Fibroblast of peridontal ligament (primary cell): ENCODE data around the gene HK3.
"Not testable (repeated sequence)": the region's sequence is repeated elsewhere in the genome, so short reads cannot be mapped to it uniquely, and the experiment has no call there.

ENCODE experiments used
- DNase-seq: peaks from one replicate; pipeline ENCODE4 v3.0.0-alpha.2; 2010; ENCODE audit errors: extremely low read depth

The HK3 gene

DNA sequence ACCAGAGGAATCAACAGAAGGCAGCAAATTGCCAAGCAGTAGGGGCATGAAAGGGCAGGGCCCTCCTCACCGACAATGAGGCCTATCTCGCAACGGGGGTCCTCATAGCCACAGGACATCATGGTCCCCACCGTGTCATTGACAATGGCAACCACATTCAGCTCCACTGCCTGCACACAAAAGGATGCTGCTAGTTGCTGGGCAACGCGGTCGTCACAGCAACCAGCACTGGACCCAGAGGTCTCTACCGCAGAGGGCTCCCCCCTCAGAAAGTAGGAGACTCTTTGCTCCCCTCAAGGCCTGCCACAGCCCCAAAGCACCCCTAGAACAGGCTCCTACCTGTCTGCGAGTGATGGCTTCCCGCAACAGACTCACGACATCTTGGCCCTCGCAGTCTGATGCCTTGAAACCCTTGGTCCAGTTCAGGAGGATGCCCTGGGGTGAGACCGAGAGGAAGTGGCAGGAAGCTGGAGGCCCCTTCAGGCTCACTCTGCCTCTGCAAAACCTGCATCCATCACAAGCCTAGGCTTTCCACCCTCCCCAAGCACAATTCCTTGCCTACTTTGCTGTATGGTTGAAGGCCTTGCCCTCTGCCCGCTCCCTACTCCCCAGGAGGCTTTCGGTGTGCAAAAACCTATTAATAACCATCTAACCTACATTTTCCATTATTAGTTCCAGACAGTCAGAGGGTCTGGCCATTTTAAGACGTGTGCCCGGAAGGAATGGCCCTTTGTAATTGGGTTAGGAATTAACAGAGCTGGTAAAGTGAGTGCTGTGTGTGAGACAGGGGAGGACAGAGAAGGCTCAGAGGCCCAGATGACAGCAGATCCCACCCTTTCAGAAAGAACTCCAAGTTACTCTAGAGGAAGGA is 15.2 kb downstream of the HK3 start:
- DNase-seq = no peak

DNA sequence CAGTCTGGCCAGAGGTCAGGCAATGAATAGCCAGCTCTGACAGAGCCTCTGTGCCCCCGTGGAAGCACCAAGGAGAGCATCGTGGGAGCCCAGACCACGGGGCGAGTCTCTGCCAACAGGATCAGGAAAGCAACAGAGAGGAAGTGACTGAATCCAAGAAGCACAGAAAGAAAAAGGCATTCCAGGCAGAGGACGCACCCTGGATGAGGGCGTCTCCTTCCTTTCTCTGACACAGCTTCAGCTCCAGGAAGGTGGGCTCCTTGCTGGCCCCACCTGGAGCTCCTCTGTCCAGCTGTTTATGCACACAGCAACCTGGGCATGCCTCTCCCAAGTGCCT is 16.6 kb downstream of the HK3 start:
- no peak for DNase-seq

DNA sequence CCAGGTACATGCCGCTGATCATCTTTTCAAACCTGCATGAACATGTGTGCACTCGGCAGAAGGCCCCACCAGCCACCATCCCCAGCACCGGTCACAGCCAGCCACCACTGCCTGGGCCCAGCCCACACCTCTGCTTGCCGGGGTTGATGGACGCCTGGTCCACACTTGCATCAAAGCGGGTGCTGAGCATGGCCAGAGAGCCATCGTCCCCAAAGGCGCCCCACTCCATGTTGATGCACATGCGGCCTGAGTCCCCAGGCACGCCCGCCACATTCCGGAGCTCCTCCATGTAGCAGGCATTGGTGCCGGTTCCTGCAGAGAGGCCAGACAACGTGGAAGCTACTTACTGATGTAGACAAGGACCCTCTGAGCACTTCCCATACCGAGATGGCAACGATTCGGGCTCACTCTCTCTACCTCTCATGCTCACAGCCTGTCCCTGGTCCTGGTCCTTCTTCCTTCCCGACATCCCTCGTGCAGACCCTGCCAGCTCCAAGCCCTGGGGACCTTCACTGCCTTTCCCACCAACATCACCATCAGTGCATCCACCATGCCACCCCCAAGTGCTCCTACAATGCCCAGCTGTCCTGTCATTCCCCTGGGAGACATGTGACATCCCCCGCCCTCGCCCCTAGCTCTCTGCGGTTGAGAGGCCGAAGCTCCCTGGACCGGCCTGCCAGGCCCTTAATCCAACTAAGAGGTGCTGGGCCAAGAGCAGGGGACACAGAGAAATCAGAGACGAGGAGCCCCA is 17.2 kb downstream of the HK3 start:
- no peak for DNase-seq

DNA sequence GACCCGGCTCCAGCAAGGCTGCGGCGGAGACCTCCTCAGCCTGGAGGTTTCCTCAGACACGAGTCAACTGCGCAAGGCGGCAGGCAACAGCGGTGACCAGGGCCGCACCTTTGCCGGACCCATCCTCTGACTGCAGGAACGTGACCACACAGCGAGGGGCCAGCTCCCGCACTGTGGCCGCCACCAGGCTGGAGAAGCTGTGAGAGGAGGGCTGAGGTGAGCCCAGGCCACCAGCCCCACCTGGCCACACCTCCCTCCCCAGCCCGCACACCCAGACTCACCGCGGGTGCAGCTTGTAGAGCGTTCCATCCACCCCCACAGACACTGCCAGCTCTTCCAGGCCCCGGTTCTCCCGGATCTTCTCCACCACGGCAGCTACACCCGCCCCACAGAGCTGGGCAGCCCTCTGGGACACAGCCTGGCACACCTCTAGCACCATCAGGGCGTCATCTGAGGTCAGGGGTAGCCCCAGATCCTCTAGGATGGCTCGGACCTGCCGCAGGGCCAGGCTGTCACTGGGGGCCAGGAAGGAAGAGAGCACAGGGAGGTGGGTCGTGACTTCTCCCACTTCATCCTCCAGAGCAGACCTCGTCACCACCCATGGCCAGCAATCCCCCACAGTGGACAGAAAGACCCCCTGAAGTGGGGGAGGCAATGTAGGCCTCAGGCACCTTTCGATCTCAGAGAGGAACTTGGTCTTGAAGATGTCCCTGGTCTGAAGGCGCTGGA is 18.0 kb downstream of the HK3 start:
- DNase-seq = no peak

DNA sequence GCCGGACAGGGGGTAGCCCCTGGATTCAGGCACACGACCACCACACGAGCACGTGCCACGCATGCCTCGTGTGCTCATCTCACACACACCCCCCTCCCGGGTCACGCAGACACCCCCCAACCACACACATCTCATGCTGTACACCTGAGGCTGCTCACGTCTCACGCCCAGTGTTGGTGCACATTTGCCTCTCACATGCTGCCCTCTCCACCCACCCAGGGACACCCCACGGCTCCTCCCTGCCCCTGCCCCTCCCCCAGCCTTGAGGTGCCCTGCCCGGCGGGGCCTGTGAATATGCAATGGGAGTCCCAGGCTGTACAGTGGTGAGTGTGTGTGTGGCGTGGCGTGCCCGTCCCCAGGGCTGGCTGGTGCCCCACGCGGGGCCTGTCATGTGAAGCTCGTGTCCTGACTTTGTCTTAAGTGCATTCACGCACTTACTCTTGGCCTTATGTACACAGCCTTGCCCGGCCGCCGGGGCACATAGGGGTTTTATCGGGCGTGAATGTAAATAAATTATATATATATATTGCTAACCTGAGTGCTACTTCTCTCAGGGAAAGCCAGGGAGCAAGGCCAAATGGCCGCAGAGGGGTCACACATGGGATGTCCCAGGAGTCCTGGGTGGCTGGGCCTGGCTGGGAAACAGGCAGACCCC is 18.7 kb downstream of the HK3 start:
- no peak for DNase-seq

DNA sequence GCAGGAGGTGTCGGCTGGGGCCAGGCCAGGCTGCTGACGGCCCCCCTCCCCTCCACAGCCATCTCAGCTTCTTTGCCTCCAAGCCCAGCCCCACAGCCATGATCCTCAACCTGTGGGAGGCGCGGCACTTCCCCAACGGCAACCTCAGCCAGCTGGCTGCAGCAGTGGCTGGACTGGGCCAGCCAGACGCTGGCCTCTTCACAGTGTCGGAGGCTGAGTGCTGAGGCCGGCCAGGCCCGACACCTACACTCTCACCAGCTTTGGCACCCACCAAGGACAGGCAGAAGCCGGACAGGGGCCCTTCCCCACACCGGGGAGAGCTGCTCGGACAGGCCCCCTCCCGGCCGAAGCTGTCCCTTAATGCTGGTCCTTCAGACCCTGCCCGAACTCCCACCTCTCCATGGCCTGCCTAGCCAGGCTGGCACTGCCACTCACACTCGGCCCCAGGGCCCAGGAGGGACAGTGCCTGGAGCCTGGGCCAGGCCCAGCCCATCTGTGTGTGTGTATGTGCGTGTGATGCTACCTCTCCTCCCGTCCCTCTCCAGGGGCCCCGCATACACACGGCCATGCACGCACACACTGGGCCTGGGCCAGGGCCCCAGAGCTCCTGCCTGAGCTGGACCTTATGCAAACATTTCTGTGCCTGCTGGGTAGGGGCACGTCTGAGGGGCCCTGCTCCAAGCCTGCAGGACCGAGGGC is 19.3 kb downstream of the HK3 start:
- DNase-seq = no peak

DNA sequence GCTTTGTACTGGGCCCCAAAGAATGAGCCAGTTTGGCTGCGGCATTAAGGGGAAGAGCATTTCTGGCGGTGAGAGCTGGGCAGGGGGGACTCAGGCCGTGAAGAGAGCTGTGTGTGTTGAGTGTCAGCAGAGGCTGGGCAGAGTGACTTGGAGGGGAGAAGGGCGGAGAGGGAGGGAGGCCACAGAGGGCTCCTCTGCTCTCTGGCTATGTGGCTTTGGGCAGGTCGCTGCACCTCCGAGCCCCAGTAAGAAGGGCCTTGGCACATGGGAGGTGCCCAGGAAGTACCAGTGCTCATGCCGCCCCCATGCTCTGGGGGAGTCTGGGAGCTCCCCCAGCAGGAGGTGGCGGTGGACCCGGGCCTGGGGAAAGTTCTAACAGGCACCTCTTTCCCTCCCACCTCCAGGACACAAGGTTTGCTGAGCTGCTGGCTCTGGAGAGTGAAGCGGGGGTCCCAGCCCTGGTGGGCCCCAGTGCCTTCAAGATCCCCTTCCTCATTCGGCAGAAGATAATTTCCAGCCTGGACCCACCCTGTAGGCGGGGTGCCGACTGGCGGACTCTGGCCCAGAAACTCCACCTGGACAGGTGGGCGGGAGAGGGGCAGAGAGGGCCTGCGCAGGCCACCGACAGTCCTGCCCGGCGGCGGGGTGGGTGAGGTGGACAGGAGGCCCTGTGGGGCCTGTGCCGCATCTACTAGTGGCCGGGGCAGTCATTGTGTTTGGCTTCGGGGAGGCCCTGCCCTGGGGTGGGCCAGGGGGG is 20.1 kb downstream of the HK3 start:
- DNase-seq = no peak

DNA sequence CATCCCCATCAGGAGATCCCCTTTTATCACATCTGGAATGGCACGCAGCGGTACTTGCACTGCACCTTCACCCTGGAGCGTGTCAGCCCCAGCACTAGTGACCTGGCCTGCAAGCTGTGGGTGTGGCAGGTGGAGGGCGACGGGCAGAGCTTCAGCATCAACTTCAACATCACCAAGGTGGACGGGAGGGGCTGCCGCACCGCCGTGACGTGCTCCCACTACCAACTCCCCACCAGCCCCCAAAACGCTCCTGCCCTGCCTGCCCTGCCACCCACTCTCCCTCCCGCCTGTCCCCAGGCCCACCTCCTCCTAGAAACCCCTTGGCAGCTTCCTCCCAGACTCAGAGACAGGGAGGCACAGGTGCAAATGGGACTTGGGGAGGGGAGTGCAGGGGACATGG is 20.7 kb downstream of the HK3 start:
- no peak for DNase-seq

DNA sequence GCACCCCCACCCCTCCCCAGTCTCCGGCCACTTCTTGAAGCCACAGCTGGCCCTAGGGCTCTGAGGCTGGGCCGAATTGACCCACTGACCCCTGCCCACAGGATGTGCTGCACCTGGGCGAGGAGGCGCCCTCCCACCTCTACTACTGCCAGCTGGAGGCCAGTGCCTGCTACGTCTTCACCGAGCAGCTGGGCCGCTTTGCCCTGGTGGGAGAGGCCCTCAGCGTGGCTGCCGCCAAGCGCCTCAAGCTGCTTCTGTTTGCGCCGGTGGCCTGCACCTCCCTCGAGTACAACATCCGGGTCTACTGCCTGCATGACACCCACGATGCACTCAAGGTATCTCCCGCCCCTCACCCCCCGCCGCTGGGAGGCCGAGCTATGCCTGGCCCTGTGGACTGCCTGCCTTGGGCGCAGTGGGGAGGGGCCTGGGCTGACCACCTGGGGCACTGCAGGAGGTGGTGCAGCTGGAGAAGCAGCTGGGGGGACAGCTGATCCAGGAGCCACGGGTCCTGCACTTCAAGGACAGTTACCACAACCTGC is 21.3 kb downstream of the HK3 start:
- no peak for DNase-seq

DNA sequence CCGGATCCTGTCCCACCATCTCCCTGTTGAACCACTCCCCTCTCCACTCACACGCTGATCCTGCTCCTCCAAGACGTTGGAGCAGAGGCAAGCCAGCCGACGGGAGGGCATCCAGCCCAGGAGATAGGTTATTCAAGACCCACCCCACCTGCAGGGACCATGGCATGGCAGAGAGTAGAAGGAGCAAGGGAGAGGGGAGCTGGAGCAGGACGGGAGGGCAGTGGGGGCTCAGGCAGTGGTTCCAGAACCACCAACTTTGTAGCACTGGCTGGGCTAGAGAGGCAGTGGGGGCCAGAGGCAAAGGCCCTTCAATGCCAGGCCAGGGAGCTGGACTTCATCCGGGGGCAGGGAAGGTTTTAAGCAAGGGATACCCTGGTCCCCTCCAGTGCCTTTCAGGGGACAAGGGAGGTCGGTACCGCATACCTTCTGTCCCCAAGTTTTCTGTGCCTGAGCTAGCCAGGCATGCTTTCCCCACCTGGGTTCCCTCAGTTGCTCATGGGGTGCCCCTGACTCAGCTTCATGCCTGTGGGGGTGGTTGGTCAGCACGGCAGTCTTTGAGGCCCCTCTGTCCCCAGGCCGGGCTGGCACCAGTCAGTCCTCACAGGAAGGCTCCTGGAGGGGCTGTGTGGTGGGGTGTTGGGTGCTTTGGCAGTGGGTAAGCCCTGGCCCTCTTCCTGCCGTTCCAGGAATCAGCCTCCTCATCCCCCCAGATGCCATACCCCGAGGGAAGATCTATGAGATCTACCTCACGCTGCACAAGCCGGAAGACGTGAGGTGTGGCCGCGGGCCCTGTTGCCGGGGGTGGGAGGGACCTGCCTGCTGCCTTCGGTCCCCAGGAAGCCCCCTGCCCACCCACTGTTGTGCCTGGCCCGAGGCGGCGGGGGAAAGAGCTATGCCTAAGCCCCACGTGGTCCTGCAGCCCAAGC is 22.4 kb downstream of the HK3 start:
- no peak for DNase-seq

DNA sequence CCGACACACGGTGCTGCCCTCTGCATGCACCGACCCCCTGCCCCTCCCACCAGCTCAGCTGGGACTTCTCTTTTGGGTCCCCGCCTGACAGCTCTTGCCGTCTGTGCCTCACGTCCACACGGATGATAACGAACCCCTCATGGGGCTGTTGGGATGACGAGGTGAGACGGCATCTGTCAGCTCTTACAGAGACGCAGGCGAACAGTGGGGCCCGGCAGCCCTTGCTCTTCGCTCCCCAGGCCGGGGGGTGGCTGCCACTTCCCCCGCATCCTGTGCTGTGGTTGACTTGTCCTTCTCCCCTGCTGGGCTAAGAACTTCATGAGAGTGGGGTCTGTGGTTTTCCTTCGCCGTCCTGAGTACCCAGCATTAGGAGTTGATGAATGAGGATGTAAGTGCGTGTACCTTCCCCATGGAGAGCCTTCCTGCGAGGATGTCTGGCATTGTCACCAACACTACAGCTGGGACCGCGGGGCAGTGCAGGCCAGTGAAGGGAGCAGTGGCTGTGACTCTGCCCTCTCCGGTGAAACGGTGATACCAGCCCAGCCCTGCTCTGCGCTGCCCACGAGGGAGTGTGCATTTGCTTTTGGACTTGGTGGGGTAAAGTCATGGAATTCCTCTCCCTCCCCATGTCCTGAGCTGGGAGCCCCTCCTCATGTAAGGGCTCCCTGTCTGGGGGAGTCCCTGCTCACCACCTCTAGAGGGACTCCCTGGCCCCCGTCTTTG is 23.2 kb downstream of the HK3 start:
- DNase-seq = no peak

DNA sequence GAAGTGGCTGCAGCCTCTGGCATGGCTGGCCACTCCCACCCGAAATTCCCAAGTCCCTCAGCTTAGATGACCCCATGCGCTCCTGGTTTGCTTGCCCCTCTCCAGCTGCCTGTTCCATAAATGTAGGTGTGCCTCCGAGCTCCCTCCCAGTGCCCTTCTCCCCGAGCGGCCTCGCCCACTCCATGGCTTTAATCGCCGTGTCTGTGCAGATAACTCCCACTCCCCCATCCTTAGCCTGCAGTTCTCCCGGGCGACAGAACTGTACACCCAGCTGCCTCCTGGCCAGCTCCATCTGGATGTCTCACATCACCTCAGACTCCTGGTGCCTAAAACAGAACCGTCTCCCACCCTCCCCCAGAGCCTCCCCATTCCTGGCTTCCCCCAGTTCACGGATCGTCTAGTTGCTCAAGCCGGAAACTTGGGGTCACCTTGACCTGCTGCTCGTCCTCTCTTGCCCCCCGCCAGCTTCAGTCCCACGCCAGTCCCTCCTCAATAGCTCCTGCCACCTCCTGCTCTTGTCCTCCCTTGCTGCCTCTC is 24.1 kb downstream of the HK3 start:
- no peak for DNase-seq

DNA sequence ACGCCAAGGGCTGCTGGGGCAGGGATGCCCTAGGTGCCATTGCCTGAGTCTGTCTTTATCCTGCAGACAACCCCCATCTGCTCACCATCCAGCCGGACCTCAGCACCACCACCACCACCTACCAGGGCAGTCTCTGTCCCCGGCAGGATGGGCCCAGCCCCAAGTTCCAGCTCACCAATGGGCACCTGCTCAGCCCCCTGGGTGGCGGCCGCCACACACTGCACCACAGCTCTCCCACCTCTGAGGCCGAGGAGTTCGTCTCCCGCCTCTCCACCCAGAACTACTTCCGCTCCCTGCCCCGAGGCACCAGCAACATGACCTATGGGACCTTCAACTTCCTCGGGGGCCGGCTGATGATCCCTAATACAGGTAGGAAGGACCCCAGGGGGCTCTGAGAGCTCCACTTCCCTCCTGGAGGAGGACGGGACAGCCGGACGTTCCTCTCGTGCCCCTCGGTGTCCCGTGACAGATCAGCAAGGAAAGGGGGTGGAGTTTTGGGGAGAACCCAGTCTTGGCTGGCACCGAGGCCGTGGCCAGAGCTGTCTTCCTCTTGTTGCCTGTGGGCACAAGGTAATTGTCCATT is 24.9 kb downstream of the HK3 start:
- no peak for DNase-seq

DNA sequence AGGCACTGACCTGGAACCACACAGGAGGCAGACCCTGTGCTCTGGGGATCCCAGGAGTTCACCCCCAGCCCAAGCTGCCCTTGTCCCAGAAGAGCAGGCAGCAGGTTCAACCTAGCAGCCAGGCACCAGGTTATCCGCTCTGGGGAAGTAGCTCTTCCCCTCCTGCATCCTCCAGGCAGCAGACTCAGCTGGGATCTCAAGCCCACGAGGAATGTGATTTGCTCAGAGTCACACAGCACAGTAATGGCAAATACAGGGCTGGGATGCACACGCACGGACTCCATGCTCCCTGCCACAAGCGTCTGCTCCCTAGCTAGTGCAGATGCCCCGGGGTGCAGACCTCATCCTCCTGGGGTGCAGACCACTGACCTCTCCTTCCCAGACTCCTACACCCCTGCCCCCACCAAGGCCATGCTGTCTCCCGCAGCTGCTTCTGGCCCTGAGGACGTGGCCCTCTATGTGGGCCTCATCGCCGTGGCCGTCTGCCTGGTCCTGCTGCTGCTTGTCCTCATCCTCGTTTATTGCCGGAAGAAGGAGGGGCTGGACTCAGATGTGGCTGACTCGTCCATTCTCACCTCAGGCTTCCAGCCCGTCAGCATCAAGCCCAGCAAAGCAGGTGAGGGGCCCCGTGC is 25.5 kb downstream of the HK3 start:
- DNase-seq = no peak

DNA sequence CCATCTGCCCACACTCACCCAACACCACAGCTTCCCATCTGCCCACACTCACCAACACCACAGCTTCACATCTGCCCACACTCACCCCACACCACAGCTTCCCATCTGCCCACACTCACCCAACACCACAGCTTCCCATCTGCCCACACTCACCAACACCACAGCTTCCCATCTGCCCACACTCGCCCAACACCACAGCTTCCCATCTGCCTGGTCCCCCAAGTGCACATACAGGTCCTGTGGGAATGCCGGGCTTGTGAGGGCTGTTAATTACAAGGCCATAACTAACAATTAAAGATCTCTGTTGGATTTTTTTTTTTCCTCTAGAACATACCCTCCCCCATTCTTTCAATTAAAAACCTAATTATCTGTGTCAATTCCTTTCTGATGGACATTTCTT is 26.1 kb downstream of the HK3 start:
- not testable (repeated sequence) for DNase-seq

DNA sequence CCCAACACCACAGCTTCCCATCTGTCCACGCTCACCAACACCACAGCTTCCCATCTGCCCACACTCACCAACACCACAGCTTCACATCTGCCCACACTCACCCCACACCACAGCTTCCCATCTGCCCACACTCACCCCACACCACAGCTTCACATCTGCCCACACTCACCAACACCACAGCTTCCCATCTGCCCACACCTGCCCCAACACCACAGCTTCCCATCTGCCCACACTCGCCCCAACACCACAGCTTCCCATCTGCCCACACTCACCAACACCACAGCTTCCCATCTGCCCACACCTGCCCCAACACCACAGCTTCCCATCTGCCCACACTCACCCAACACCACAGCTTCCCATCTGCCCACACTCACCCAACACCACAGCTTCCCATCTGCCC is 26.6 kb downstream of the HK3 start:
- DNase-seq = not testable (repeated sequence)

DNA sequence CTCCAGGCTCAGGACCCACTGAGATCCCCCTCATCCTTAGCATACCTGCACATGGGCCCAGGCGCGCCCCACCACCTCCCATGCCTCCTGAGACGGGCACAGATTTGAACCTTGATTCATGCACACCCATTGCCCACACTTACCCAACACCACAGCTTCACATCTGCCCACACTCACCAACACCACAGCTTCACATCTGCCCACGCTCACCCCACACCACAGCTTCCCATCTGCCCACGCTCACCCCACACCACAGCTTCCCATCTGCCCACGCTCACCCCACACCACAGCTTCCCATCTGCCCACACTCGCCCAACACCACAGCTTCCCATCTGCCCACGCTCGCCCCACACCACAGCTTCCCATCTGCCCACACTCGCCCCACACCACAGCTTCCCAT is 28.5 kb downstream of the HK3 start:
- not testable (repeated sequence) for DNase-seq
